ENCODE measurements around the gene PLEKHG4B. TPM values are rescaled to one million over a fixed set of nuclear protein-coding genes. Genes with fewer than 3 reads are reported as not detected.

Gene PLEKHG4B
- polyA plus RNA-seq, 1 donor from 2014 or later: 0.78 TPM

DNA sequence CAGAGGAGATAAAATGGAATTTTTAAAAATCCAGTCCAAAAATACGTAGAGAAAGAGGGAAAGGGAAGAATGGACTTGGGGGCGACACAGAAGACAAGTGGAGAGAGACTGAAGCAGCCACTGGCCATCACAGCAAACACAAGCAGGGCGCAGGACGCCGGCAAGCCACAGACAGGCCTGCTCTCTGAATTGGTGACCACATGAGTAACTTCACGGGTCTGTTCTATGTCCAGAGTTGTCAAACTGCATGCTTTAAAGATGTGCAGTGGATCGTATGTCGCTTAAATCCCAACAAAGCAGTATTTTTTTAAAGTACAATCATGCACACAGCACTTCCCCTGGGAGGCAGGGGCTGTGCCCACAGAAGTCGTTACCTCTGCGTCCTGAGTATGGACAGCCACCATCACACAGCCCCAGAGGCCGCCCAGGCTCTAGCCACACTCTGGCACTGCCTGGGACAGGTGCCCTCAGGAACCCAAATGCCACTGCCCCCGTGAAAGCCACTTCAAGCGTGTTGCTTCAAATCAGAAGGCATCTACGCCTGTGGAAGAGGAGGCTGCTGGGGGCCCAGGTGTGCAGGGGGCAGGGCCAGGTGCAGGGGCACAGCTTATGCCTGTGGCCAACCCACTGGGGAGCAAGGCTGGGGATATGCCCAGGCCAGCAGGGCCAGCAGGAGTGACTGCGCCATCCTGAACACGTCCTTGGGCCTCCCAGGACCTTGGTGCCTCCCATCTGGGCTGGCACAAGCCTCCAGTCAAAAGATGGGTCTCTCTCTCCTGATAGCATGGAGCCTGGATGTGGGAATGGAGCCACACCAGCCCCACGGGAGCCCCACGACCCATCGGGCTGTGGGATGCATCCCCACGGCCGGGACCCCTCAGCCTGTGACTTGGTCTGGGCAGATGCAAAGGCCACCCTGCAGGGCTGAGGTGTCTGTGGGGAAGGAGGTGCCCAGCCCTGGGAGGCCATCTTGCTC lies 93.4 kb downstream of the PLEKHG4B start (continued):
- no peak for TF ChIP-seq MXI1 (conservative IDR thresholded peaks at IDR 0.05; ENCODE audit: poor library complexity, severe bottlenecking)

DNA sequence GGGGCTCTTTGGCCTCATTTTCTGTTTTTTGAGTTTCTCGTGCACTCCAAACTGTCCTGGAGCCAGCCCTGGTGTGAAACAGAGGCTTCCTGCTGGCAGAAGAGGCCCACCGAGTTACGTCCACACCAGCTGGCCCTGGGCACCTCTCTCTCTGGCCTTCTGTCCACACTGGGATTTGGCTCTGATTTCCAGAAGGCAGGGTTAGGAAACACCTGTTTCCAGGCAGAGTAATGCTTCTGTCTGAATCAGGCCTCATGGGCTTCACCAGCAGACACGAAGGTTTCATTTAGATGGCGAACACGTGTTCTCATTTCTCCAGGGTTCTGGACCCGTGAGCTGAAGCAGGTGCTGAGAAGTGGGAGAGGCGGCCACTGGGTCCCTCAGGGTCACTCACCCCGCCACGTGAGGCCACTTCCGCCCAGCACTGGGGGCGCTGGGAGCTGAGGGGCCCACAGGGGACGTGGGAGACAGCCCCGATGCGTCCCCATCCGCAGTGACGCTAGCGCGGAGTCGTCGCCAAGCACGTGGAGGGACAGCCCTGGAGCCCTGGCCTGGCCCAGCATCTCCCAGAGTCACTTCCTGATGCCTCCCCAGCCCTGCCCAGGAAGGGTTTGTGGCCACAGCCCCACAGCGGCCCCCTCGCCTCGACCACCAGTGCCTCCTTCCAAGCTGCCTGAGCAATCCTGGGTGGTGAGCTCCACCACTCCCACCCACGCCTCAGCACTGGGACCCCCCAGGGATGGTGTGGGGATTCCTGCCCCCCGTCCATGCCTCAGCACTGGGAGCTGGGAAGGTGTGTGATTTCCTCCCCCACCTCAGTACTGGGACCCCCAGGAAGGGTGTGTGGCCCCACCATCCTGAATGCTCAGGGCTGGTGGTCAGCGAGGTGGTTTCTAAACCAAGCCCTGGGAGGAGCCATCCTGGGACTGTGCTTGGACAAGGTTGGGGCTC lies 94.4 kb downstream of the PLEKHG4B start:
- H2AFZ ChIP-seq (ENCODE audit: low read depth, low read length): no peak overlapping the region
- no peaks in the 10 kb centered on the region for H3K79me2 ChIP-seq (replicated peaks; ENCODE audit: insufficient read depth, low read length)
- H3K9ac ChIP-seq (ENCODE audit: low read length): no peak overlapping the region
- no peaks in the 10 kb centered on the region for H3K27me3 ChIP-seq (ENCODE audit: insufficient read depth, low read depth, low read length)
- no peak overlapping the region for H3K4me2 ChIP-seq (ENCODE audit: low read length)
- no peaks in the 10 kb centered on the region for H3F3A ChIP-seq (ENCODE audit: insufficient read depth, low read length, poor library complexity, severe bottlenecking)
- no peaks in the 10 kb centered on the region for H3K9me2 ChIP-seq (ENCODE audit: insufficient read depth, low read length)
- no peaks in the 10 kb centered on the region for H4K20me1 ChIP-seq (ENCODE audit: insufficient read depth)
- TF ChIP-seq RAD21 (conservative IDR thresholded peaks at IDR 0.05) (no peak), TAF1 (IDR thresholded peaks at IDR 0.05; ENCODE audit: low read depth) (no peak), MXI1 (conservative IDR thresholded peaks at IDR 0.05; ENCODE audit: poor library complexity, severe bottlenecking) (no peak), EZH2 (IDR thresholded peaks at IDR 0.05; ENCODE audit: borderline replicate concordance, insufficient read depth, low read length, poor library complexity, severe bottlenecking) (no peak), POLR2AphosphoS5 (IDR thresholded peaks at IDR 0.05) (no peak), SMC3 (conservative IDR thresholded peaks at IDR 0.05; ENCODE audit: poor library complexity) (no peak), EP300 (conservative IDR thresholded peaks at IDR 0.05; ENCODE audit: poor library complexity, severe bottlenecking) (no peak)
- TF ChIP-seq, protein P1, sequence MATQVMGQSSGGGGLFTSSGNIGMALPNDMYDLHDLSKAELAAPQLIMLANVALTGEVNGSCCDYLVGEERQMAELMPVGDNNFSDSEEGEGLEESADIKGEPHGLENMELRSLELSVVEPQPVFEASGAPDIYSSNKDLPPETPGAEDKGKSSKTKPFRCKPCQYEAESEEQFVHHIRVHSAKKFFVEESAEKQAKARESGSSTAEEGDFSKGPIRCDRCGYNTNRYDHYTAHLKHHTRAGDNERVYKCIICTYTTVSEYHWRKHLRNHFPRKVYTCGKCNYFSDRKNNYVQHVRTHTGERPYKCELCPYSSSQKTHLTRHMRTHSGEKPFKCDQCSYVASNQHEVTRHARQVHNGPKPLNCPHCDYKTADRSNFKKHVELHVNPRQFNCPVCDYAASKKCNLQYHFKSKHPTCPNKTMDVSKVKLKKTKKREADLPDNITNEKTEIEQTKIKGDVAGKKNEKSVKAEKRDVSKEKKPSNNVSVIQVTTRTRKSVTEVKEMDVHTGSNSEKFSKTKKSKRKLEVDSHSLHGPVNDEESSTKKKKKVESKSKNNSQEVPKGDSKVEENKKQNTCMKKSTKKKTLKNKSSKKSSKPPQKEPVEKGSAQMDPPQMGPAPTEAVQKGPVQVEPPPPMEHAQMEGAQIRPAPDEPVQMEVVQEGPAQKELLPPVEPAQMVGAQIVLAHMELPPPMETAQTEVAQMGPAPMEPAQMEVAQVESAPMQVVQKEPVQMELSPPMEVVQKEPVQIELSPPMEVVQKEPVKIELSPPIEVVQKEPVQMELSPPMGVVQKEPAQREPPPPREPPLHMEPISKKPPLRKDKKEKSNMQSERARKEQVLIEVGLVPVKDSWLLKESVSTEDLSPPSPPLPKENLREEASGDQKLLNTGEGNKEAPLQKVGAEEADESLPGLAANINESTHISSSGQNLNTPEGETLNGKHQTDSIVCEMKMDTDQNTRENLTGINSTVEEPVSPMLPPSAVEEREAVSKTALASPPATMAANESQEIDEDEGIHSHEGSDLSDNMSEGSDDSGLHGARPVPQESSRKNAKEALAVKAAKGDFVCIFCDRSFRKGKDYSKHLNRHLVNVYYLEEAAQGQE (IDR thresholded peaks at IDR 0.05; ENCODE audit: borderline replicate concordance): no peak
- TF ChIP-seq, protein P2, sequence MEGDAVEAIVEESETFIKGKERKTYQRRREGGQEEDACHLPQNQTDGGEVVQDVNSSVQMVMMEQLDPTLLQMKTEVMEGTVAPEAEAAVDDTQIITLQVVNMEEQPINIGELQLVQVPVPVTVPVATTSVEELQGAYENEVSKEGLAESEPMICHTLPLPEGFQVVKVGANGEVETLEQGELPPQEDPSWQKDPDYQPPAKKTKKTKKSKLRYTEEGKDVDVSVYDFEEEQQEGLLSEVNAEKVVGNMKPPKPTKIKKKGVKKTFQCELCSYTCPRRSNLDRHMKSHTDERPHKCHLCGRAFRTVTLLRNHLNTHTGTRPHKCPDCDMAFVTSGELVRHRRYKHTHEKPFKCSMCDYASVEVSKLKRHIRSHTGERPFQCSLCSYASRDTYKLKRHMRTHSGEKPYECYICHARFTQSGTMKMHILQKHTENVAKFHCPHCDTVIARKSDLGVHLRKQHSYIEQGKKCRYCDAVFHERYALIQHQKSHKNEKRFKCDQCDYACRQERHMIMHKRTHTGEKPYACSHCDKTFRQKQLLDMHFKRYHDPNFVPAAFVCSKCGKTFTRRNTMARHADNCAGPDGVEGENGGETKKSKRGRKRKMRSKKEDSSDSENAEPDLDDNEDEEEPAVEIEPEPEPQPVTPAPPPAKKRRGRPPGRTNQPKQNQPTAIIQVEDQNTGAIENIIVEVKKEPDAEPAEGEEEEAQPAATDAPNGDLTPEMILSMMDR (IDR thresholded peaks at IDR 0.05; ENCODE audit: poor library complexity, severe bottlenecking): no peak
- H3K9me3 ChIP-seq (ENCODE audit: low read length): no peaks in the 10 kb centered on the region
- no peak overlapping the region for H3K27ac ChIP-seq (ENCODE audit: low read length)
- no peaks in the 10 kb centered on the region for H3K36me3 ChIP-seq (ENCODE audit: insufficient read depth, low read length)
- no peak overlapping the region for H3K4me3 ChIP-seq (ENCODE audit: low read length)
